Activated CD4-positive, alpha-beta T cell treated with anti-CD3 and anti-CD28 coated beads for 1 hour (primary cell): ENCODE measurements around the gene RCSD1.
A peak's percentile ranks its signal among the peaks of the same experiment; 100 is the strongest.
"Not testable (repeated sequence)": the region's sequence is repeated elsewhere in the genome, so short reads cannot be mapped to it uniquely, and the experiment has no call there.

Experiments
- DNase-seq: peaks from one replicate; pipeline ENCODE4 v3.0.0-alpha.2; 2020

Gene RCSD1

DNA sequence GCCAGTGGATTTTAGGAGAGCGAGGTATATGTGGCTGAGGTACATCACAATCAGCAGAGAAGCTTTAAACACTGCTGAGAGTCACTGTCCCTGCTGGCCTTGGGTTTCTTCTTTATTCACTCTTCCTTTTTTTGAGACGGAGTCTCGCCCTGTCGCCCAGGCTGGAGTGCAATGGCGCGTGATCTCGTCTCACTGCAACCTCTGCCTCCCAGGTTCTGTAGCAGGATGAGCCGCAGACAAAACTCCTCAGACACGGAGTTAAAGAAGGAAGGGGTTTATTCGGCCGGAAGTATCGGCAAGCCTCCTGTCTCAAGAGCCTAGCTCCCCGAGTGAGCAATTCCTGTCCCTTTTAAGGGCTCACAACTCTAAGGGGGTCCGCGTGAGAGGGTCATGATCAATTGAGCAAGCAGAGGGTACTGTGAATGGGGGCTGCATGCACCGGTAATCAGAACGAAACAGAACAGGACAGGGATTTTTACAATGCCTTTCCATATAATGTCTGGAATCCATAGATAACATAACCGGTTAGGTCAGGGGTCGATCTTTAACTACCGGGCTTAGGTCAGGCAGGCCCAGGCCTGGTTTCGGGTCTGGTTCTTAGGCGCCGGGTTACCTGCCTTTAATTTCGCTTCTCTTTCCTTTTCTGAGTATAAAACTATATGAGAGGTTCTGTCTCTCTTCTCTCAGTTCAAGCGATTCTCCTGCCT is 89.8 kb downstream of the RCSD1 start:
- DNase-seq, result not testable (repeated sequence)

DNA sequence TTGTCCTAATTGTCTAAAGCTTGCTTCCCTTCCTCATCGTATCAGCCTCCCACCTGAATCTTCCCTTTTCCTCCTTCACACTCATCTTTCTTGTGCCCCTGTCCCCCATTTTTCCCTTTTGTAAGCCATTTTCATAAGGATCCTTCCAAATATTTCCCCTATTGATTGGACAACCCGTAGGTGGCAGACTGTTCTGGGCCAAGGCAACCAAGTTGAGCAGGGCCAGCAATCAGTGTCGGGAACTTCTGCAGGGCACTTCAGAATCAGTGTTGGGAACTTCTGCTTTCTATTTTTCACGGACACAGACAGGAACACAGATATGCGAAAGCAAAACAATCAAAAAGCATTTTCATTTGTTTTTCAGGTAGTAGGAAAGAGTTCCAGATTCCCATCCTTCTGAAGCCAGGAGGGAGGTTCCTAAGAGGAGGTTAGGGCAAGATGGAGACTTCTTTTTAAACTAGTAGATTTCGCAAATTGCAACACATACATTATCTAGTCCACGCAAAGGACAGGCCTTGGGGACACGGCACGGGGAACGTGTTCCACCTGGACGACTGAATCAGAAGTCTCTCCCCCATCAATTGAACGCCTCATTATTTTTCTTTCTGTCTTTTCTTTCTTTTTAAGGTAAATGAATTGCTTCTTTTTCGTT is 91.1 kb downstream of the RCSD1 start:
- DNase-seq, result no peak

DNA sequence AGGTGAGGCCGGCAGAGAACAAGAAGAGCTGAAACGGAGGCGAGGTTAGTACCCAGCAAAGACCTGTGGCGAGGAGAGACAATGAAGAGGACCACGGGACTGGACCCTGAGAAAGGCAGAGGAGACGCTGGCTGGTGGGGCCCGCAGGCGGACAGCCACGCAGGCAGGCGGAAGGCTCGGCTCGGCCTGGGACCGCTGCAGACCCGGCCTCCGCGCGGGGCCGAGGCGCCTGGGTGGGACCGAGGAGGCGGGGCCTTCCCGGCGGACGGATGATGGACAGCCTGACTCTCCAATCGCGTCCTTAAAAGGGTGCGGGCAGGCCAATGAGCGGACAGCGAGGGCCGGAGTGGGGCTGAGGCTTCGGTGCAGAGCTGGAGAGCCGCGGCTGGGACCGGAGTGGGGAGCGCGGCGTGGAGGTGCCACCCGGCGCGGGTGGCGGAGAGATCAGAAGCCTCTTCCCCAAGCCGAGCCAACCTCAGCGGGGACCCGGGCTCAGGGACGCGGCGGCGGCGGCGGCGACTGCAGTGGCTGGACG is 91.7 kb downstream of the RCSD1 start, which contains the start of gene MPZL1:
TSS of gene MPZL1 (plus strand) at position 366 of the 535 bp plus-strand sequence. CDS start 170 bp downstream, outside the sequence.
- DNase-seq, result peak; percentile 87

DNA sequence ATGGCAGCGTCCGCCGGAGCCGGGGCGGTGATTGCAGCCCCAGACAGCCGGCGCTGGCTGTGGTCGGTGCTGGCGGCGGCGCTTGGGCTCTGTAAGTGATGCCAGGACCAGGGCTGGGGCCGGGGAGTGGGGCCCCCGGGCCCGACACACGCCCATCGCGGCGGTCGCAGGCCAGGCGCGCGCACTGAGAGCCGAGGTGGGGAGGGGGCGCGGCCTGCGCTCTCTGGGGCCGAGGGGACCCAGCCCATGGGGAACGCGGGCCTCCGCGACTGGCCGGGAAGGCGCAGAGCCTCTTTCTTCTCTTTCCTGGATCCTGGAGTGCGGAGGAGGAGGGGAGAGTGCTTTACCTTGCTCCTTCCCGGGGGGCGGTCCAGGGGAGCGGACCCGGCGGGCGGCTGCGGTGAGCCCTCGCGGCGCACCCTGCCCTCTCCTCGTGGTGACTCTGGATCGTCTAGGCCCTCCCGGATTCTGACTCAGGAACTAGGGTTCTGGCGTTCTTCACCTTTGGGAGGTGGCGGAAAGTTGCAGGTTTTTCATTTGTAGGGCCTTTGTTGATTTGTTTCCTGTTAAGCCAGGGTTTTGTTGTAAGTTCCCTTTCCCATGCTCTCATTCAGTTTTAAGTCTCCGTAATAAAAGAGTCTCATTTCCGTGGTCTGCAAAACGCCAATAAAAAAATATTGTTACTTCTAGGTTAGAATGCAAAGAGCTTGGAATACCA is 92.3 kb downstream of the RCSD1 start:
- no peak for DNase-seq

DNA sequence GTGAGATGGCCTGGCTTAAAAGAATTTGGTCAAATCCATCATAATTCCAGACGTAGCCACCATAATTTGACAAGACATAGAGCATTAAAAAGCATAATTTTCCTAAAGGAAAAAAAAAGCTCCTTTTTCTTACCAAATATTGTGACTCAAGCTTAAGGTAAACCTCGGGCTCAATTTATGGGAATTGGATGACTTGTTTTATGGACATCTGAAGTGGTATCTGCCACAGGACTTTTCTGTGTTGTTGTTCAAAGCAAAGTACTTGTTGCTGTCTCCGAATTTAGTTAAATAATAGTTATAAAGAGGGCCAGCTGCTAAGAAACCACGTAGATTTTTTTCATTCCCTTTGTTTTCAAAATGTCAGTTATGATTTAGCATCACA is 92.8 kb downstream of the RCSD1 start:
- DNase-seq, result no peak

DNA sequence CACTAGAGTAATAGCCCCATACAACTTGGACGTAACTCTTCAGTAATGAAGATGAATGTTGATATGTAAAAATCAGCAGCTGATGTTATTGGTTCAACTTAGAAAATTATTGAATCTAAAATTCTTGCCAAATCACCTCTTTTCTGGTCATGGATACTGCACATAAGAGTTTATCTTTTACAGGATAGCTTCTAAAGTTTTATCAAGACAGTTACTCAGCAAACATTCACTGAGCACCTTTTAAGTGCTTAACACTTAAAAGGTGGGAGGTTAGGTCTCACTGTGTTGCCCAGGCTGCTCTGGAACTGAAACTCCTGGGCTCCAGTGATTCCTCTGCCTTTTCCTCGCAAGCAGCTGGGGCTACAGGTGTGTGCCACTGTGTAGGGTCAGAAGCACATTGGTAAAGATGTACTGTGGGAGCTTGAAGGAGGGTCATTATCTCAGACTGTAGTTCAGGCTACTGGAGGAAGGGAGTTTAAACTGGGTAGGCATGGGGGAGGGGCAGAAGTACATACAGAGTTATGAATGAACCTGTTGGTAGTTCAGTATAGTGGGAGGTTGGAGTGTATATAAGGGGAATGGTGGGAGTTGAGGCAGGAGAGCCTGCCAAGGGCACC is 93.8 kb downstream of the RCSD1 start:
- DNase-seq, result no peak

DNA sequence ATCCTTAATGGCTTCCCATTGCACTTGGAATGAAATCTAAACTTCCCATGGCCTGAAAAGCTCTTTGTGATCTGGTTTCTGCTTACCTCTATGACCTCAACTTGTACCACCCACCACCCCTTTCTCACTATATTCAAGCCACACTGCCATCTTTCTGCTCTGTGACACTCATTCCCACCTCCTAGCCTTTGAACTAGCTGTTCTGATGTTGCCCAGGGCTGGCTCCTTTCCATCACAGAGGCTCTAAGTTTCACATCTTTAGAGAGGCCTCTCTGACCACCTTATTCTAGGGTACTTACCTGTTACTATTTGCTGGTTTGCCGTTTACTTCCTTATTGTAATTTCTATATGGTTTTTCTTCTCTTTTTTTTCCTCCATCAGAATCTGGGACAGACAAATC is 96.0 kb downstream of the RCSD1 start:
- DNase-seq, result no peak

DNA sequence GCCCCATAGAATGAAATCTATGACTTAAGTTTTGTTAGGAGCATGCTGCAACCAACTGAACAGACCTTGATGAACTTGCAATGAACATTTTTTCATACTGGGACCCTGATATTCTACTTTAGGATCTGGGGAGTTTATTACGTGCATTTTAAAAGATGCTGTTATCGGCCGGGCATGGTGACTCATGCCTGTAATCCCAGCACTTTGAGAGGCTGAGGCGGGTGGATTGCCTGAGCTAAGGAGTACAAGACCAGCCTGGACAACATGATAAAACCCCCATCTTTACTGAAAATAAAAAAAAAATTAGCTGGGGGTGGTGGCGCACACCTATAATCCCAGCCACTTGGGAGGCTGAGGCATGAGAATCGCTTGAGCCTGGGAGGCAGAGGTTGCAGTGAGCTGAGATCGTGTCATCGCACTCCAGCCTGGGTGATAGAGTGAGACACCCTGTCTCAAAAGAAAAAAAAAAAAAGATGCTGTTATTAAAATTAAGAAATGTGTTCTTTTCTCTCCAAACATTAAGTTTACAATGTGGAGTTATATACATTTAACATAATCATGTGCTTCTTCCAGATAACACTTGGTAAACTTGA is 98.9 kb downstream of the RCSD1 start:
- no peak for DNase-seq

DNA sequence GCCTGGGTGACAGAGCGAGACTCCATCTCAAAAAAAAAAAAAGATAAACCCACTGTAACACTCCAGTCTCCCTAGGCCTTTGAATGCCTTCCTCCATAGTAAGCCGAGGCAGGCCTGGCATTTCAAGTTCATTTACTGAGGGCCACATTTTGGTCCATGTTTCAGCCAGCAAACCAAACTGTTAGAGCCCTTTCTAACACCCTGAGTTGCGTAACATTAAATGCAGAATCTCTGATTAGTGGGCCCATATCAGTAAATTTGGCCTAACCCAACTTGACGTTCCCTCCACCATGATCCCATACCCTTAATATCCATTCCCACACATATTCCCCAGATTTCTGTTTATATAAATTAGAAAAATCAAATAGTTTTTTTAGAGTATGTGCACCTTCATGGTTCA is 104.2 kb downstream of the RCSD1 start:
- no peak for DNase-seq

DNA sequence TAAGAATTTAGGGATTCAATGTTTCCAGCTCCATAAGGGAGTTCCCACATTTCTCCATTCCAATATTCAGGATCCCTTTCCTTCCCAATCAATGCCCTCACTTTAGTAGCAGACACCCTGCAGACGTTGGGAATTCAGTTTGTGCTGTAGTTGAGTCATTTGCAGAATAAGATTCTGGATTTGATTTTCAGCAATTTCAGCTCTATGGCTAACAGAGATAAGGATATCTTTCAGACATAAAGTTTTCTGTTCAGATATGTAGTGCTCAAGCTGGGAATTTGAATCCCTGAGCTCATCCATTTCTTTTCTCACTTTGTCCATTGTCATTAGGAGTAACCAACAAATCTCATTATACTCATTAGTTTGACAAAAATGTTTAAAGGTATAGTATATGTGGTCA is 104.8 kb downstream of the RCSD1 start:
- DNase-seq, result no peak

DNA sequence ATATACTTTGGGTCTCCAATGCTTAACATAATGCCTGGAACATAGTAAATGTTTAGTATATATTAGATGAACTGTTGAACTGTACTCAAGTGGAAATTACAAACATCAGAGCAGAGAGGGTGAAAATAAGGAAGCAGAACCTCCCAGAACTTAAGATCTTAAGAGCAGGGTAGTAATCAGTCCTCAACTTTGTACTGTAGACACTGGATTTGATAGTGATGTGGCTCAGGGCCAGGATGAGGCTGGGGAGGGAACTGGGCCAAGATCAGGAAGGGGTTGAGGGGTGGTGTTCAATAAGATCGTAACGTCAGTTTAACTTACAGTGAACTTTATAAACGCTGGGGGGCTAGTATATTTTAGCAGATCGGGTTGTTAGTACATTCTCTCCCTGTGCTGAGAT is 107.1 kb downstream of the RCSD1 start:
- DNase-seq, result no peak

DNA sequence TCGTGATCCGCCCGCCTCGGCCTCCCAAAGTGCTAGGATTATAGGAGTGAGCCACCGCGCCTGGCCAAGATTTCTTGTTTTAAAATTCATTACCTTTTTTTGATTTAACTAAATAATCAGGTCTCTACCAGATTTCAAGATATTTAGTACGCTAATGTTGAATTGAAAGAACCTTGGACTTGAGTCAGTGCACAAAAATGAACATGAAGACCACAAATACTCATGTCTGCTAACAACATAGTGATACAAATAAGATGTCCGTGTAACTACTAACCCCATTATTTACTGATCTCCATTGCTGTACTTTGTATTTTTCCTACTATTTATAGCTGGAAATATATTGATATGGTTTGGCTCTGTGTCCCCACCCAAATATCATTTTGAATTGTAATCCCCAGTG is 108.1 kb downstream of the RCSD1 start:
- DNase-seq, result no peak

DNA sequence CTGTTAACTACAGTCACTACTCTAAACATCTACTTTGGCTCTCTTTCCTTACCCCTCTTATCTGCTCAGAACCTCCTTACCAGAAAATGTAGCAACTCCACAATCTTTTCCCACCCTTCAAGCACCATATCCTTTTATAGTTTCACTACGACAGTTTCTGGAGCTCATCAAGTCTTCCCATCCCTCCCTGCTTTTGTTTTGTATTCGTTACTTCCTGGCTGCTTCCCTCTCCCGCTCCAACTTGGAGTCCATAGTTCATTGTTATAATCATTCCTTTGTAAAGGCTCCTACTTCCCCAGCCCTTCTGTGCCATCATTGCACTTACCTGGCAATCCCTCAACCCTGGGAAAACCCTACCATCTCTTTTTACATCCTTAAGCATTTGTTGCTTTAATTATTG is 109.7 kb downstream of the RCSD1 start:
- no peak for DNase-seq

DNA sequence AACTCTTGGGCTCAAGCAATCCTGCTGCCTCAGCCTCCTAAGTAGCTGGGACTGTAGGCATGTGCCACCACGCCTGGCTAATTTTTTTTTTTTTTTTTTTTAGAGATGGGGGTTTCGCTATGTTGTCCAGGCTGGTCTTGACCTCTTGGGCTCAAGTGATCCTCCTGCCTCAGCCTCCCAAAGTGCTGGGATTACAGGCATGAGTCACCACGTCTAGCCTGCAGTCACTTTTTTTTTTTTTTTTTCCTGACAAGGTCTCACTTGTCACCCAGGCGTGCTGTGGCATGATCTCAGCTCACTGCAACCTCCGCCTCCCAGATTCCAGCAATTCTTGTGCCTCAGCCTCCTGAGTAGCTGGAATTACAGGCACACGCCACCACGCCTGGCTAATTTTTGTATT is 111.1 kb downstream of the RCSD1 start:
- not testable (repeated sequence) for DNase-seq

DNA sequence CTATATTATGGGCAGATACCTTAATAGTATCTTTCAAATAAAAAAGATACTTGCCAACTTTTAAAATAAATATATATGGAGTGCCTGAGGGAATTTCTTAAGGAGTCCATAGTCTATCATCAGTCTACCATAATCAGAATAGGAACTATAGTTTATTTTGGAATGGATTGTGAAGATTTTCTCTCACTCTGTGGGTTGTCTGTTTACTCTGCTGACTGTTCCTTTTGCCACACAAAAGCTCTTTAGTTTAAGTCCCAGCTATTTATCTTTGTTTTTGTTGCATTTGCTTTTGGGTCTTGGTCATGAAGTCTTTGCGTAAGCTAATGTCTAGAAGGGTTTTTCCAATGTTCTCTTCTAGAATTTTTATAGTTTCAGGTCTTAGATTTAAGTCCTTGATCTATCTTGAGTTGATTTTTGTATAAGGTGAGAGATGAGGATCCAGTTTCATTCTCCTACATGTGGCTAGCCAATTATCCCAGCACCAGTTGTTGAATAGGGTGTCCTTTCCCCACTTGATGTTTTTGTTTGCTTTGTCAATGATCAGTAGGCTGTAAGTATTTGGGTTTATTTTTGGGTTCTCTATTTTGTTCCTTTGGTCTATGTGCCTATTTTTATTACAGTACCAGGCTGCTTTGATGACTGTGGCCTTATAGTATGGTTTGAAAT is 112.5 kb downstream of the RCSD1 start:
- DNase-seq, result not testable (repeated sequence)

DNA sequence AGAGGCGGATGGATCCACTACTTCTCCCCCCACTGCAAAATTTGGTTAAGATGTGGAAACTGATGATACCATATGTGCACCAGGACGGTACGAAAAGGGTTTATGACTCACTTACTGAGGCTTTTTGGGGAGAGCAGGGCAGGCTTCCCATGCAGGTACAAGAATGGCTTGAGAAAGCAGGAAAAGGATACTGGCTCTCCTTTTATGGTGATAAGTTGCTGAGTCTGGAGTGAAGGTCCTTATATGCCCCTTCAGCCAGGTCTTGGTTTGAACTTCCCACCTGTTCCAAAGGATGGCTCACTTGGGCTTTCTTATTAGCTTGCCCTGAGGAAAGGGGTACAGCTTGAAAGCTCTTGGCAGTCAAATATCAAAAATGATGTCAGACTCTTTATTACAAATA is 114.9 kb downstream of the RCSD1 start:
- DNase-seq, result no peak

DNA sequence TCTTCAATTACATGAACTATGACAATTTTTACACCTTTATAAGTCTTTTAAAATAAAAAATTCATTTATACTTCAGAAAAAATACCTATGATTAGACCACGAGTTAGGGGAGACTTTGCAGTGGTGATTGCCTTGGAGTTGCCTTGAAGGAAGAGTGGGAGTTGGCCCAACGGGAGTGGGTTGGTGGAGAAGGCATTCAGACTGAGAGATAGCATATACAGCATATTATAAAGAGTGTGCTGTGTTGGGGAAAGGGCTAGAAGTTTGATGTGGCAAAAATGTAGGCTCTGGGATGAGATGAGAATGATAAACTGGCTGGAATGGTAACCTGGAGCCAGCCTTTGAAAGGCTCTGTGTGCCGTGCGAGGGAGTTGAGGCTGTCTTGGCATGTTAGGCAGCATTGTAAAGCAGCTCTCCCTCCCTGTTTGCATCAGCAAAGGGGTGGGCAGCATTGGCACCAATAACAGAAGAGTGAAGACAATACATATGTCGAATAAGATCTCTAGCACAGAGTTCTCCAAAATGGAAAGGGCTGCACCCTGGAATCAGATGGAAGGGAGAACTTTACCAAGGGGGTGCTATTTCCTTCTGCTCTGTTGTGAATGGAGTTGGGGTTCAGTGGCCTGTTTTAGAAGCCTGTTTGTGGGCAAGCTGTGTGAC is 116.1 kb downstream of the RCSD1 start:
- no peak for DNase-seq

DNA sequence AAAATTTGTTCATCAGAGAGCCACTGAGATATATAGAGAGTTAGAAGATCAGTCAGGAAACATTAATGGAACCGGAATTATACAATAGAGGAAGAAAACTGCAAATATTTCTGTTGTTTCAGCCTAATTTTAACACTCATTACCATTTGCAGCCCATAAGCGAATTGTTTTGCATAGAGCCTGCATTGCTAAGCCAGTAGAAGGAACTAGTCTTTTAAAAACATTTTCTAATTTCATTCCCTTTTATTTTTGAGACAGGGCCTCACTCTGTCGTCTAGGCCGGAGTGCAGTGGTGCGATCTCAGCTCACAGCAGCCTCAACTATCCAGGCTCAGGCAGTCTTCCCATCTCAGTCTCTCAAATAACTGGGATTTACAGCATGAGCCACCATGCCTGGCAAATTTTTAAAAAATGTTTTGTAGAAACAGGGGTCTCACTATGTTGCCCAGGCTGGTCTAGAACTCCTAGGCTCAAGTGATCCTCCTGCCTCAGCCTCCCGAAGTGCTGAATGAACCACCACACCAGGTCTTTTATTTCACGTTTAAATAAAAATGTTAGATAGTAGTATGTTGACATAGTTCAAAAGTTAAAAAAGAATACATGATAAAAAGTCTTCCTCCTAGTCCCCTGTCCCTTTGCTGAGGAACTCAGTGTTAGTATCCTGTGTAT is 117.1 kb downstream of the RCSD1 start:
- no peak for DNase-seq

DNA sequence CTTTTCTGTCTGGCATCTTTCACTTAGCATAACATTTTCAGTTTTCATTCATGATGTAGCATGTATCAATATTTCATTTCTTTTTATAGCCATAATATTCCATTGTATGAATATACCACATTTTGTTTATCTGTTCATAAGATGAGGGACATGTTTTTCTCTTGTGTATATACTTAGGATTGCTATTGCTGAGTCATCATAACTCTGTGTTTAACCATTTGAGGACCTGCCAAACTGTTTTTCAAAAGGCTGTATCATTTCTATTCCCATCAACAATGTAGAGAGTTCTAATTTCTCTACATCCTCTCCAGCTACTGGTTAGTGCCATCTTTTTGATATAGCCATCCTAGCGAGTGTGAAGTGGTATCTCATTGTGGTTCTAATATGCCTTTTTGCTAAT is 118.0 kb downstream of the RCSD1 start:
- no peak for DNase-seq

DNA sequence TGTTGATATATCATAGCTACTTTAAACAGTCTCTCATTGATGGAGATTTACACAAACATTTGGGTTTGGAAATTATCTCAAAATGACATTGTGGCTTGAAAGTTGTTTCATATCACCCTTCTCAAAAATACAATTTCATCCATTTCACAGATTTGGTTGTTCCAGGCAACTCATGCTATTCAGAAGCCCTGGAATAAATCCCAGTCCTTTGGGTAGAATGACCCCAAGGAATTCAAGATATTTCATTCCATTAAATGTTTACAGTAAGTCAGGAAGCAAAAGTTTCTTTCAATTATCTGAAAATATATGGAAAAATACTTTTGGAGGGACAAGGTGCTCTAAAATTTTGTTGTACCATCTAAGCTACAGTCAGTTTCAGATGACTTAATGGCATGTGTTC is 118.9 kb downstream of the RCSD1 start:
- DNase-seq, result no peak

DNA sequence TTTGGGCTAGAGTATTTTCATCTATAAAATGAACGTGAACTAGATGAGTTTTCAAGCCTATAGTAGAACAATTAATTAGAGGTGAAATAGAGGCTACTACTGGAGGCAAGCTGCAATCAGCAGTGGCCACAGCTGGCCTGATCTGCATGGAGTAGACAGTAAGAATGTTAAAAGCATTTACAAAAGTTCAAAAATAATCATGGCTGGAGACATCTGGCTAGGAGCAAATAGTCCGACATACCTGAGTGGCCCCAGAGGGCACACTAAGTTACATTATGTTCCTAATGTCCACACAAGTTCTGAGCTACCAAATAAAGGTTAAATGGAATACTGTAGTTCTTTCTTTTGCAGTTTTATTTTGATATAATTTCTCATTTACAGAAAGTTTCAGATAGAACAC is 119.7 kb downstream of the RCSD1 start:
- no peak for DNase-seq
